Neural cell (in vitro differentiated cells): Measurements from ENCODE around the gene ZNF519. TPM values are rescaled to one million over a fixed set of nuclear protein-coding genes. Genes with fewer than 3 reads are reported as not detected.

Experiments
- H2AFZ ChIP-seq: fragments of 200-600, 300-800 bp; sonication (generic), shearing (Covaris generic); 2 replicates; pipeline ENCODE4 v1.6.0; 2014; ENCODE audit warnings: low read depth, mild to moderate bottlenecking, antibody characterized with exemption, low read length, moderate library complexity
- H3F3A ChIP-seq: fragments of 200-600 bp; shearing (Covaris generic); 2 replicates; pipeline ENCODE4 v1.6.1; 2016; ENCODE audit warnings: mild to moderate bottlenecking, moderate library complexity, mixed read lengths, antibody characterized with exemption, low read length; ENCODE audit not compliant: insufficient read depth, poor library complexity, severe bottlenecking
- H3K27ac ChIP-seq: fragments of 200-600, 300-800 bp; sonication (generic), shearing (Covaris generic); 2 replicates; pipeline ENCODE4 v1.5.1; 2014; ENCODE audit warnings: mild to moderate bottlenecking, low read length, moderate library complexity
- H3K27me3 ChIP-seq: fragments of 300-800, 200-600 bp; sonication (generic), shearing (Covaris generic); 2 replicates; pipeline ENCODE4 v1.6.0; 2014; ENCODE audit warnings: mild to moderate bottlenecking, low read depth, low read length, moderate library complexity; ENCODE audit not compliant: insufficient read depth
- H3K36me3 ChIP-seq: fragments of 300-800, 200-600 bp; sonication (generic), shearing (Covaris generic); 2 replicates; pipeline ENCODE4 v1.5.1; 2014; ENCODE audit warnings: mild to moderate bottlenecking, antibody characterized with exemption, low read length, moderate library complexity; ENCODE audit not compliant: insufficient read depth
- H3K4me2 ChIP-seq: fragments of 300-800, 200-600 bp; sonication (generic), shearing (Covaris generic); 2 replicates; pipeline ENCODE4 v1.6.0; 2014; ENCODE audit warnings: mild to moderate bottlenecking, low read length
- H3K4me3 ChIP-seq: fragments of 300-800, 200-600 bp; sonication (generic), shearing (Covaris generic); 2 replicates; pipeline ENCODE4 v1.5.1; 2014; ENCODE audit warnings: mild to moderate bottlenecking, low read length, moderate library complexity
- H3K79me2 ChIP-seq: fragments of 200-600 bp; shearing (Covaris generic); replicated peaks from 2 replicates; pipeline ENCODE4 v1.6.0; 2014; ENCODE audit warnings: mild to moderate bottlenecking, low read length, moderate library complexity; ENCODE audit not compliant: insufficient read depth
- H3K9ac ChIP-seq: fragments of 300-800, 200-600 bp; sonication (generic), shearing (Covaris generic); 2 replicates; pipeline ENCODE4 v1.6.1; 2016; ENCODE audit warnings: mild to moderate bottlenecking, low read length, mixed read lengths
- H3K9me2 ChIP-seq: fragments of 200-600 bp; shearing (Covaris generic); 2 replicates; pipeline ENCODE4 v1.6.1; 2016; ENCODE audit warnings: mild to moderate bottlenecking, low read length, mixed read lengths; ENCODE audit not compliant: insufficient read depth
- H3K9me3 ChIP-seq: fragments of 200-600, 300-800 bp; sonication (generic), shearing (Covaris generic); 2 replicates; pipeline ENCODE4 v1.6.1; 2016; ENCODE audit warnings: mild to moderate bottlenecking, mixed run types, low read length, moderate library complexity, mixed read lengths
- H4K20me1 ChIP-seq: fragments of 200-600 bp; shearing (Covaris generic); 2 replicates; pipeline ENCODE4 v1.6.1; 2016; ENCODE audit warnings: mild to moderate bottlenecking, mixed run types; ENCODE audit not compliant: insufficient read depth
- CTCF ChIP-seq: fragments of 450-650 bp; IDR thresholded peaks from 2 replicates; pipeline ENCODE4 v1.5.1; 2014; ENCODE audit warnings: antibody characterized with exemption, mild to moderate bottlenecking, moderate library complexity; ENCODE audit not compliant: poor library complexity, severe bottlenecking
- EP300 ChIP-seq: fragments of 450-650 bp; conservative IDR thresholded peaks from 2 replicates; pipeline ENCODE4 v1.6.1; 2014; ENCODE audit warnings: antibody characterized with exemption, mild to moderate bottlenecking, moderate library complexity; ENCODE audit not compliant: poor library complexity, severe bottlenecking
- EZH2 ChIP-seq: fragments of 200-600, 300-800 bp; shearing (Covaris generic), sonication (generic); IDR thresholded peaks from 2 replicates; pipeline ENCODE4 v1.6.1; 2014; ENCODE audit warnings: antibody characterized with exemption, low read length, borderline replicate concordance, mild to moderate bottlenecking; ENCODE audit not compliant: insufficient read depth, poor library complexity, severe bottlenecking
- MXI1 ChIP-seq: fragments of 450-650 bp; conservative IDR thresholded peaks from 2 replicates; pipeline ENCODE4 v1.6.1; 2014; ENCODE audit warnings: antibody characterized with exemption, mild to moderate bottlenecking; ENCODE audit not compliant: poor library complexity, severe bottlenecking
- POLR2AphosphoS5 ChIP-seq: IDR thresholded peaks from 2 replicates; pipeline ENCODE4 v1.6.1; 2012
- RAD21 ChIP-seq: fragments of 450-650 bp; conservative IDR thresholded peaks from 2 replicates; pipeline ENCODE4 v1.6.1; 2014; ENCODE audit warnings: antibody characterized with exemption, mild to moderate bottlenecking, moderate library complexity
- REST ChIP-seq: IDR thresholded peaks from 2 replicates; pipeline ENCODE4 v1.6.1; 2012; ENCODE audit warnings: borderline replicate concordance
- SMC3 ChIP-seq: fragments of 450-650 bp; conservative IDR thresholded peaks from 2 replicates; pipeline ENCODE4 v1.6.1; 2014; ENCODE audit warnings: antibody characterized with exemption, mild to moderate bottlenecking, moderate library complexity; ENCODE audit not compliant: poor library complexity
- TAF1 ChIP-seq: IDR thresholded peaks from 2 replicates; pipeline ENCODE4 v1.6.1; 2012; ENCODE audit warnings: low read depth
- polyA plus RNA-seq: library from polyadenylated mRNA; depleted of rRNA; stranded (reverse); fragments of >200 nt; gene quantifications from 2 replicates; pipeline ENCODE4 v1.2.3, GENCODE V29; 2014

Gene ZNF519
- polyA plus RNA-seq, 1 donor from 2014 or later: 25.0 TPM

- no peaks in the 10 kb centered on the region for H3K27me3 ChIP-seq
- H3K4me3 ChIP-seq: no peak overlapping the region
- no peak overlapping the region for H3K27ac ChIP-seq
- no peaks in the 10 kb centered on the region for H4K20me1 ChIP-seq
- H3K79me2 ChIP-seq: no peaks in the 10 kb centered on the region
- H3F3A ChIP-seq: no peaks in the 10 kb centered on the region
- TF ChIP-seq RAD21 (no peak), POLR2AphosphoS5 (no peak), SMC3 (no peak), MXI1 (no peak), CTCF (no peak), TAF1 (no peak), EZH2 (no peak), REST (no peak), EP300 (no peak)
- no peak overlapping the region for H3K4me2 ChIP-seq
- H3K36me3 ChIP-seq: peaks cover 4% of the 10 kb centered on the region
- H3K9me2 ChIP-seq: no peaks in the 10 kb centered on the region
- no peak overlapping the region for H2AFZ ChIP-seq
- H3K9ac ChIP-seq: no peak overlapping the region
- no peaks in the 10 kb centered on the region for H3K9me3 ChIP-seq
Measured at GRCh38 chr18:14098428-14098827, 33.8 kb downstream of the ZNF519 start.

- peaks cover 4% of the 10 kb centered on the region for H3K36me3 ChIP-seq
- H3K4me2 ChIP-seq: no peak overlapping the region
- no peaks in the 10 kb centered on the region for H3F3A ChIP-seq
- H3K27ac ChIP-seq: no peak overlapping the region
- no peak overlapping the region for H3K4me3 ChIP-seq
- H2AFZ ChIP-seq: no peak overlapping the region
- no peaks in the 10 kb centered on the region for H3K9me3 ChIP-seq
- no peaks in the 10 kb centered on the region for H3K79me2 ChIP-seq
- no peaks in the 10 kb centered on the region for H3K27me3 ChIP-seq
- TF ChIP-seq POLR2AphosphoS5: no peak
- TF ChIP-seq MXI1: no peak
- no peak for TF ChIP-seq EZH2
- no peak for TF ChIP-seq TAF1
- H3K9me2 ChIP-seq: no peaks in the 10 kb centered on the region
- H3K9ac ChIP-seq: no peak overlapping the region
- H4K20me1 ChIP-seq: no peaks in the 10 kb centered on the region
Measured at GRCh38 chr18:14097761-14098160, 34.5 kb downstream of the ZNF519 start.
